ENCODE data around the gene KDM2A. TPM values are rescaled to one million over a fixed set of nuclear protein-coding genes. Genes with fewer than 3 reads are reported as not detected.

The KDM2A gene
- total and polyA plus RNA-seq, 2 experiments from 2014 or later, result 25.0 to 54.1 TPM

DNA sequence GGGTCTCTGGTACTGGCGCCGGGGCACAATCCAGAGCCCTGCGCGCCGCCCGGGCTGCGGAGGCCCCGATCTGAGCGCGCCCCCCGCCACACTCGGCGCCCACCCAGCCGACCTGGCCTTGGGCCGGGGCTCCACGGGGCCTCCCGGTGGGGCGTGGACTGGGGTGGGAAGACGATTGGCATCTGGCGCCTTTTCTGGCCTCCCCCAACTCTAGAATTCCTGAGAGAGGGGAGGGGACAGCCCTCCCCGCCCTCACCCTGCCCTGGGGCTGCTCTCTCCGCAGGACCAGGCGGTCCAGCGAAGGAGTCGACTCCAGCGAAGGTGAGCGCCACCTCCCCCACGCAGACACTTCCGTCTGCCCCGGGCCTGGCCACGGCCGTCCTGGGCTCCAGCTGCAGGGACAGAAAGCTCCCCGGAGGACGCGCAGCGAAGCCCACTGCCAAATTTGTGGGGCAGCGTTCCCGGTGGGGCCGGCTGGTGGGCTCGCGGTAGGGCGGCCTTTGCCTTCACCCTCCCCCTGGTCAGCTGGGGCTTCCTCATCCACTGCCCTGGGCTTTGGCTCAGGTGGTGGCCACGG, 184.9 kb downstream of the KDM2A start:
- peak overlapping the region; percentile 75; the same call in 2 of the 3 replicates for H3K4me3 Mint-ChIP-seq
- peaks cover 15% of the 10 kb centered on the region; the same call in 1 of the 2 replicates for H3K4me1 ChIP-seq (ENCODE audit: insufficient read depth)
- H3K9me2 ChIP-seq (ENCODE audit: insufficient read depth), result no peaks in the 10 kb centered on the region
- ATAC-seq (peak; percentile 29), DNase-seq (ENCODE audit: low spot score) (peak; percentile 43)
- H3K36me3 ChIP-seq (ENCODE audit: insufficient read depth), result no peaks in the 10 kb centered on the region
- peaks cover 4% of the 10 kb centered on the region; the same call in 1 of the 2 replicates for H3F3A ChIP-seq (replicated peaks; ENCODE audit: low read depth)
- H3K27ac ChIP-seq (ENCODE audit: low read depth), result no peak overlapping the region
- no peaks in the 10 kb centered on the region for H3K9me3 Mint-ChIP-seq
- peak overlapping the region; percentile 87 for H3K4me3 ChIP-seq
- H3K27me3 ChIP-seq (ENCODE audit: insufficient read depth), result no peaks in the 10 kb centered on the region
- H2AFZ ChIP-seq, result peak overlapping the region; percentile 90
- no peak overlapping the region for H3K27ac Mint-ChIP-seq
- H3K4me1 Mint-ChIP-seq, result peaks cover 3% of the 10 kb centered on the region; the same call in 1 of the 3 replicates
- TF ChIP-seq EZH2phosphoT487 (IDR thresholded peaks at IDR 0.05; ENCODE audit: unreplicated experiment), result no peak
- no peak for TF ChIP-seq CREB1 (CRISPR knock-in tag; IDR thresholded peaks at IDR 0.05; ENCODE audit: low read depth)
- no peak for TF ChIP-seq STAT1 (IDR thresholded peaks at IDR 0.05; ENCODE audit: unreplicated experiment)
- no peak for TF ChIP-seq ZNF331 (CRISPR knock-in tag; IDR thresholded peaks at IDR 0.05; ENCODE audit: low read depth)
- TF ChIP-seq, protein P1, sequence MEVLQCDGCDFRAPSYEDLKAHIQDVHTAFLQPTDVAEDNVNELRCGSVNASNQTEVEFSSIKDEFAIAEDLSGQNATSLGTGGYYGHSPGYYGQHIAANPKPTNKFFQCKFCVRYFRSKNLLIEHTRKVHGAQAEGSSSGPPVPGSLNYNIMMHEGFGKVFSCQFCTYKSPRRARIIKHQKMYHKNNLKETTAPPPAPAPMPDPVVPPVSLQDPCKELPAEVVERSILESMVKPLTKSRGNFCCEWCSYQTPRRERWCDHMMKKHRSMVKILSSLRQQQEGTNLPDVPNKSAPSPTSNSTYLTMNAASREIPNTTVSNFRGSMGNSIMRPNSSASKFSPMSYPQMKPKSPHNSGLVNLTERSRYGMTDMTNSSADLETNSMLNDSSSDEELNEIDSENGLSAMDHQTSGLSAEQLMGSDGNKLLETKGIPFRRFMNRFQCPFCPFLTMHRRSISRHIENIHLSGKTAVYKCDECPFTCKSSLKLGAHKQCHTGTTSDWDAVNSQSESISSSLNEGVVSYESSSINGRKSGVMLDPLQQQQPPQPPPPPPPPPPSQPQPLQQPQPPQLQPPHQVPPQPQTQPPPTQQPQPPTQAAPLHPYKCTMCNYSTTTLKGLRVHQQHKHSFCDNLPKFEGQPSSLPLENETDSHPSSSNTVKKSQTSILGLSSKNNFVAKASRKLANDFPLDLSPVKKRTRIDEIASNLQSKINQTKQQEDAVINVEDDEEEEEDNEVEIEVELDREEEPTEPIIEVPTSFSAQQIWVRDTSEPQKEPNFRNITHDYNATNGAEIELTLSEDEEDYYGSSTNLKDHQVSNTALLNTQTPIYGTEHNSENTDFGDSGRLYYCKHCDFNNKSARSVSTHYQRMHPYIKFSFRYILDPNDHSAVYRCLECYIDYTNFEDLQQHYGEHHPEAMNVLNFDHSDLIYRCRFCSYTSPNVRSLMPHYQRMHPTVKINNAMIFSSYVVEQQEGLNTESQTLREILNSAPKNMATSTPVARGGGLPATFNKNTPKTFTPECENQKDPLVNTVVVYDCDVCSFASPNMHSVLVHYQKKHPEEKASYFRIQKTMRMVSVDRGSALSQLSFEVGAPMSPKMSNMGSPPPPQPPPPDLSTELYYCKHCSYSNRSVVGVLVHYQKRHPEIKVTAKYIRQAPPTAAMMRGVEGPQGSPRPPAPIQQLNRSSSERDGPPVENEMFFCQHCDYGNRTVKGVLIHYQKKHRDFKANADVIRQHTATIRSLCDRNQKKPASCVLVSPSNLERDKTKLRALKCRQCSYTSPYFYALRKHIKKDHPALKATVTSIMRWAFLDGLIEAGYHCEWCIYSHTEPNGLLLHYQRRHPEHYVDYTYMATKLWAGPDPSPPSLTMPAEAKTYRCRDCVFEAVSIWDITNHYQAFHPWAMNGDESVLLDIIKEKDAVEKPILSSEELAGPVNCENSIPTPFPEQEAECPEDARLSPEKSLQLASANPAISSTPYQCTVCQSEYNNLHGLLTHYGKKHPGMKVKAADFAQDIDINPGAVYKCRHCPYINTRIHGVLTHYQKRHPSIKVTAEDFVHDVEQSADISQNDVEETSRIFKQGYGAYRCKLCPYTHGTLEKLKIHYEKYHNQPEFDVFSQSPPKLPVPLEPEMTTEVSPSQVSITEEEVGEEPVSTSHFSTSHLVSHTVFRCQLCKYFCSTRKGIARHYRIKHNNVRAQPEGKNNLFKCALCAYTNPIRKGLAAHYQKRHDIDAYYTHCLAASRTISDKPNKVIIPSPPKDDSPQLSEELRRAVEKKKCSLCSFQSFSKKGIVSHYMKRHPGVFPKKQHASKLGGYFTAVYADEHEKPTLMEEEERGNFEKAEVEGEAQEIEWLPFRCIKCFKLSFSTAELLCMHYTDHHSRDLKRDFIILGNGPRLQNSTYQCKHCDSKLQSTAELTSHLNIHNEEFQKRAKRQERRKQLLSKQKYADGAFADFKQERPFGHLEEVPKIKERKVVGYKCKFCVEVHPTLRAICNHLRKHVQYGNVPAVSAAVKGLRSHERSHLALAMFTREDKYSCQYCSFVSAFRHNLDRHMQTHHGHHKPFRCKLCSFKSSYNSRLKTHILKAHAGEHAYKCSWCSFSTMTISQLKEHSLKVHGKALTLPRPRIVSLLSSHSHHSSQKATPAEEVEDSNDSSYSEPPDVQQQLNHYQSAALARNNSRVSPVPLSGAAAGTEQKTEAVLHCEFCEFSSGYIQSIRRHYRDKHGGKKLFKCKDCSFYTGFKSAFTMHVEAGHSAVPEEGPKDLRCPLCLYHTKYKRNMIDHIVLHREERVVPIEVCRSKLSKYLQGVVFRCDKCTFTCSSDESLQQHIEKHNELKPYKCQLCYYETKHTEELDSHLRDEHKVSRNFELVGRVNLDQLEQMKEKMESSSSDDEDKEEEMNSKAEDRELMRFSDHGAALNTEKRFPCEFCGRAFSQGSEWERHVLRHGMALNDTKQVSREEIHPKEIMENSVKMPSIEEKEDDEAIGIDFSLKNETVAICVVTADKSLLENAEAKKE (CRISPR knock-in tag; IDR thresholded peaks at IDR 0.05), result no peak
- no peaks in the 10 kb centered on the region for H4K20me1 ChIP-seq (replicated peaks; ENCODE audit: insufficient read depth)
- peak overlapping the region; percentile 96 for H3K4me2 ChIP-seq
- H3K79me2 ChIP-seq (replicated peaks; ENCODE audit: insufficient read depth), result no peaks in the 10 kb centered on the region
- H3K36me3 Mint-ChIP-seq (ENCODE audit: low read depth), result no peaks in the 10 kb centered on the region; the same call in 2 of the 3 replicates
- peaks cover 11% of the 10 kb centered on the region for H3K27me3 Mint-ChIP-seq (ENCODE audit: insufficient read depth, low read depth, poor library complexity)

Measured in GM23338 (cell line).